CD14-positive monocyte (primary cell): ENCODE data around the gene NUDT17. TPM values are rescaled to one million over a fixed set of nuclear protein-coding genes. Genes with fewer than 3 reads are reported as not detected.
A peak's percentile ranks its signal among the peaks of the same experiment; 100 is the strongest.

Experiments
- DNase-seq, 3 donors: peaks; one replicate each; pipeline ENCODE4 v3.0.0-alpha.2; 2011 to 2022
- H2AFZ ChIP-seq: 2 replicates; pipeline ENCODE4 v1.6.0; 2012; ENCODE audit warnings: mild to moderate bottlenecking, low read depth, low read length, inconsistent platforms; ENCODE audit not compliant: insufficient read depth, poor library complexity, severe bottlenecking
- H3K27ac ChIP-seq, 2 donors: 1 replicate in 1 of 2; 2 replicates in 1 of 2; pipeline ENCODE4 v1.5.1; 2012 to 2013; ENCODE audit warnings: low read length in 2 of 2, control low read depth in 1 of 2, inconsistent platforms in 1 of 2, low read depth in 1 of 2, mild to moderate bottlenecking in 1 of 2
- H3K27me3 ChIP-seq, 2 donors: one replicate each; pipeline versions ENCODE4 v1.6.0 to v1.6.1; 2011 to 2013; ENCODE audit warnings: low read length in 2 of 2; ENCODE audit not compliant: control insufficient read depth in 2 of 2, insufficient read depth in 2 of 2
- H3K36me3 ChIP-seq, 2 donors: replicated peaks in 1 of 2; 1 replicate in 1 of 2; 2 replicates in 1 of 2; pipeline versions ENCODE4 v1.5.1 to v1.6.1; 2012 to 2013; ENCODE audit warnings: low read length in 2 of 2, control low read depth in 1 of 2, inconsistent platforms in 1 of 2, mild to moderate bottlenecking in 1 of 2; ENCODE audit not compliant: insufficient read depth in 2 of 2, control insufficient read depth in 1 of 2
- H3K4me1 ChIP-seq, 2 donors: 1 replicate in 1 of 2; 2 replicates in 1 of 2; pipeline versions ENCODE4 v1.5.1 to v1.6.1; 2012 to 2013; ENCODE audit warnings: low read length in 2 of 2, control low read depth in 1 of 2, inconsistent platforms in 1 of 2, mild to moderate bottlenecking in 1 of 2, moderate library complexity in 1 of 2; ENCODE audit not compliant: insufficient read depth in 2 of 2, control insufficient read depth in 1 of 2
- H3K4me2 ChIP-seq: replicated peaks from 2 replicates; pipeline ENCODE3; 2012; ENCODE audit warnings: low read length, moderate library complexity, mild to moderate bottlenecking; ENCODE audit not compliant: poor library complexity, severe bottlenecking; ENCODE audit errors: extremely low read depth
- H3K4me3 ChIP-seq, 3 experiments: fragments of 200-600 bp in 1 of 3; sonication (generic) in 1 of 3; replicated peaks in 1 of 3; 1 replicate in 2 of 3; 2 replicates in 1 of 3; pipeline ENCODE4 v1.5.1; 2011 to 2013; ENCODE audit warnings: low read length in 3 of 3, mild to moderate bottlenecking in 3 of 3, control low read depth in 2 of 3, low read depth in 2 of 3, inconsistent platforms in 1 of 3, moderate library complexity in 1 of 3
- H3K79me2 ChIP-seq: 2 replicates; pipeline ENCODE4 v1.6.0; 2012; ENCODE audit warnings: mild to moderate bottlenecking, control low read depth, inconsistent platforms, low read length, moderate library complexity; ENCODE audit not compliant: insufficient read depth
- H3K9ac ChIP-seq: 2 replicates; pipeline ENCODE4 v1.6.0; 2017; ENCODE audit warnings: low read length, mild to moderate bottlenecking; ENCODE audit not compliant: insufficient read depth, poor library complexity, severe bottlenecking
- H3K9me3 ChIP-seq, 2 donors: replicated peaks in 1 of 2; 1 replicate in 1 of 2; 2 replicates in 1 of 2; pipeline versions ENCODE4 v1.5.1 to v1.6.1; 2012 to 2013; ENCODE audit warnings: low read length in 2 of 2, control low read depth in 1 of 2; ENCODE audit not compliant: control insufficient read depth in 1 of 2, insufficient read depth in 1 of 2
- H4K20me1 ChIP-seq: 2 replicates; pipeline ENCODE4 v1.6.0; 2012; ENCODE audit warnings: mild to moderate bottlenecking, low read length, control low read depth, moderate library complexity; ENCODE audit not compliant: insufficient read depth
- H3K27ac Mint-ChIP-seq, 7 donors: one replicate each; pipeline ENCODE4 v1.8.0; 2020; ENCODE audit warnings: mild to moderate bottlenecking in 7 of 7, mixed read lengths in 7 of 7, moderate library complexity in 6 of 7, inconsistent platforms in 2 of 7
- H3K27me3 Mint-ChIP-seq, 3 donors: one replicate each; pipeline ENCODE4 v1.8.0; 2021 to 2022; ENCODE audit warnings: low read depth in 3 of 3, mild to moderate bottlenecking in 3 of 3, mixed read lengths in 3 of 3, moderate library complexity in 3 of 3, inconsistent platforms in 1 of 3
- H3K36me3 Mint-ChIP-seq, 2 donors: one replicate each; pipeline ENCODE4 v1.8.0; 2020; ENCODE audit warnings: mixed read lengths in 2 of 2, inconsistent platforms in 1 of 2, mild to moderate bottlenecking in 1 of 2
- H3K4me1 Mint-ChIP-seq: one replicate; pipeline ENCODE4 v1.8.0; 2020; ENCODE audit warnings: mild to moderate bottlenecking, mixed read lengths
- H3K4me3 Mint-ChIP-seq, 2 donors: one replicate each; pipeline ENCODE4 v1.8.0; 2020; ENCODE audit warnings: mild to moderate bottlenecking in 2 of 2, mixed read lengths in 2 of 2, moderate library complexity in 1 of 2
- H3K9me3 Mint-ChIP-seq, 7 donors: one replicate each; pipeline ENCODE4 v1.8.0; 2020 to 2022; ENCODE audit warnings: mixed read lengths in 7 of 7, mild to moderate bottlenecking in 6 of 7, moderate library complexity in 6 of 7, inconsistent platforms in 2 of 7
- WGBS: methylation state at CpG from one replicate; pipeline ENCODE4 v1.1.5; 2013; ENCODE audit warnings: missing lambda C conversion rate; ENCODE audit not compliant: insufficient coverage; 5-methylcytosine and 5-hydroxymethylcytosine counted together
- intact Hi-C, 2 donors: fragments of 100-400 bp; cut with micrococcal nuclease; formaldehyde crosslinking; loops; one replicate each; pipeline versions ENCODE4 v1.15.0 to v1.15.1; 2023
- polyA plus RNA-seq, 3 donors: library from polyadenylated mRNA; depleted of rRNA in 1 of 3; unstranded in 2 of 3; stranded (reverse) in 1 of 3; fragments of 300-500 nt in 2 of 3; fragments of >200 nt in 1 of 3; fragmentation: Illumina TruSeq in 2 of 3; gene quantifications; 1 replicate in 2 of 3; 2 replicates in 1 of 3; pipeline ENCODE4 v1.2.3, GENCODE V29; 2012 to 2021
- TF ChIP-seq, protein P1 (sequence below): fragments of 200-600 bp; IDR thresholded peaks from one replicate; pipeline ENCODE4 v1.8.0; 2022; ENCODE audit warnings: antibody characterized with exemption, mild to moderate bottlenecking

NUDT17 gene
- polyA plus RNA-seq, 3 donors, result 2.1 to 6.4 (median 3.1) TPM

DNA sequence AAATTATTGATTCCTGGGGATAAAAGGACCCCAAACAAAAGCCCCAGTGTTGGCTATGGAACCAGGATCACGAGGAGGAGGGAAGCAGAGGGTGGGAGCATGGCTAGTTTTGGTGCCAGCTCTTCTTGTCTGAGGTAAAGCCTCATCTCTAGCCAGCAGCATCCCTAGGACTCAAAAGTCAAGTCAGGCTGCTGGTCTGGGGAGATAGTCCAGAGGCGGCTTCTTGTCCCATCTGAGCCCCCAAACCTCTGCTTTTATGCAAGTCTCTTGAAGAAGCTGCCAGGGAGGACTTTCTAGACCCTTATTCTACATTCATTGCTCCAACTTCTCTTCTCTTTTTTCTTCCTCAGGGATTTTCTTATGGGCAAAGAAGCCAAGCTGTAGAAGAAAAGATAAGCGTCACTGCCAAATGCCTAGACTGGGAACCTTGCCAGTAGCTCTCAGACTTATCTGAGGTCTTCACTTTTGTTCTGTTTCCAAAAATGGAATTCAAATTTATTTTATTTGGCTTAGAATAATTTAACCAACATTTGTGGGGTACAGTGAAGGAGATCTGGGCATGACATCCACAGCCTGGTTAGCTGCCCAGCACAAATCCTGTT lies 47.2 kb downstream of the NUDT17 start:
- H4K20me1 ChIP-seq, result no peaks in the 10 kb centered on the region
- intact Hi-C loops, result loop anchor here (5.0 to 10.0 kb wide), 2 partner anchors 120 to 122 kb away; no protein-coding TSS in a partner anchor
- H3K9me3 ChIP-seq, result no peaks in the 10 kb centered on the region
- no peaks in the 10 kb centered on the region for H3K79me2 ChIP-seq
- H3K4me2 ChIP-seq, result no peak overlapping the region
- H3K36me3 ChIP-seq, result no peaks in the 10 kb centered on the region
- Mint-ChIP-seq H3K27me3 (peaks cover 0 to 6% (median 1%) of the 10 kb centered on the region in 3 donors), H3K36me3 (peaks cover 0 to 2% of the 10 kb centered on the region in 2 donors), H3K27ac (no peak overlapping the region), H3K4me1 (no peaks in the 10 kb centered on the region), H3K4me3 (no peak overlapping the region), H3K9me3 (no peaks in the 10 kb centered on the region)
- no peaks in the 10 kb centered on the region for H3K4me1 ChIP-seq
- H3K9ac ChIP-seq, result no peak overlapping the region
- no peaks in the 10 kb centered on the region for H3K27me3 ChIP-seq
- TF ChIP-seq, protein P1, sequence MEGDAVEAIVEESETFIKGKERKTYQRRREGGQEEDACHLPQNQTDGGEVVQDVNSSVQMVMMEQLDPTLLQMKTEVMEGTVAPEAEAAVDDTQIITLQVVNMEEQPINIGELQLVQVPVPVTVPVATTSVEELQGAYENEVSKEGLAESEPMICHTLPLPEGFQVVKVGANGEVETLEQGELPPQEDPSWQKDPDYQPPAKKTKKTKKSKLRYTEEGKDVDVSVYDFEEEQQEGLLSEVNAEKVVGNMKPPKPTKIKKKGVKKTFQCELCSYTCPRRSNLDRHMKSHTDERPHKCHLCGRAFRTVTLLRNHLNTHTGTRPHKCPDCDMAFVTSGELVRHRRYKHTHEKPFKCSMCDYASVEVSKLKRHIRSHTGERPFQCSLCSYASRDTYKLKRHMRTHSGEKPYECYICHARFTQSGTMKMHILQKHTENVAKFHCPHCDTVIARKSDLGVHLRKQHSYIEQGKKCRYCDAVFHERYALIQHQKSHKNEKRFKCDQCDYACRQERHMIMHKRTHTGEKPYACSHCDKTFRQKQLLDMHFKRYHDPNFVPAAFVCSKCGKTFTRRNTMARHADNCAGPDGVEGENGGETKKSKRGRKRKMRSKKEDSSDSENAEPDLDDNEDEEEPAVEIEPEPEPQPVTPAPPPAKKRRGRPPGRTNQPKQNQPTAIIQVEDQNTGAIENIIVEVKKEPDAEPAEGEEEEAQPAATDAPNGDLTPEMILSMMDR, result no peak
- H3K4me3 ChIP-seq, result no peak overlapping the region
- DNase-seq, result no peak
- H2AFZ ChIP-seq, result peak overlapping the region; percentile 6
- no peak overlapping the region for H3K27ac ChIP-seq
- WGBS, result 80% methylated on average over 2 of the region's 3 CpGs

DNA sequence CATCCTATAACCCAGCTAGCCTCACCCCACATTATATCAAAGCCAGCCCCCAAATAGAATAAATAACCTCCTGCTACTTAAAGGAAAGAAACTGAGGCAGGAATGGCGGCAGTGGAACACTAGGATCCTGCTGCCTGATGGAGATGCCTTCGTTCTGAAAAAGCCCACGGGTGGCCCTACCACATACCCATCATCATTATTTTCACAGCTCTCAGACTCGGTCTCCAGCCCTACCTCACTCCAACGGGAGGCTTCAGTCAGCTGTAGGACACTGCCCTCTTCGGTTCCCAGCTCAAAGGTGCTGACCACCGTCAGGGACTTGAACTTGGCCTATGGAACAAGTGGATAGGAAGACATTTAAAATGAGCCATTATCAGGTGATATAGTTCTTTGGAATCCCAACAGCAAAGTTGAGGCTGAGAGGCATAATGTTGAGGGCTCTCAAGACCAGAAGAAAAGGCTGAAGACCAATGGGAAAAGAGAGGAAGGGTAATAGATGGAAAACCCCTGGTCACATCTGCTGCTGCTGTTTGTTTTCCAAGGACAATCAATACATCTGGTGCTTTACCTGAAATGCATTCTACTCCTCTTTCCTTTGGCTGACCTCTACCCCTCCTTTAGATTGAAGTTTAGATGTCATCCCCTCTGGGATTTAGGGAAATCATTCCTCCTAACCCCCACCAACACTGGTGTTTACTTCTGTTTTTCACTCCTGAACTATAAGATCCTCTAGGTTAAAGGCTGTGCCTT lies 48.1 kb downstream of the NUDT17 start:
- no peak overlapping the region for H3K27ac ChIP-seq
- H3K36me3 Mint-ChIP-seq, result peaks cover 0 to 2% of the 10 kb centered on the region in 2 donors
- H3K4me3 ChIP-seq, result no peak overlapping the region
- intact Hi-C loops, result loop anchor here (5.0 to 10.0 kb wide), 2 partner anchors 119 to 121 kb away; no protein-coding TSS in a partner anchor
- no peaks in the 10 kb centered on the region for H3K4me1 Mint-ChIP-seq
- H3K4me2 ChIP-seq, result no peak overlapping the region
- no peaks in the 10 kb centered on the region for H3K9me3 ChIP-seq
- no peak overlapping the region for H3K4me3 Mint-ChIP-seq
- H2AFZ ChIP-seq, result no peak overlapping the region
- H3K79me2 ChIP-seq, result no peaks in the 10 kb centered on the region
- WGBS, result 98% methylated on average over 5 of the region's 7 CpGs
- no peaks in the 10 kb centered on the region for H3K27me3 ChIP-seq
- H3K27ac Mint-ChIP-seq, result no peak overlapping the region
- no peaks in the 10 kb centered on the region for H3K36me3 ChIP-seq
- no peaks in the 10 kb centered on the region for H3K4me1 ChIP-seq
- H4K20me1 ChIP-seq, result no peaks in the 10 kb centered on the region
- TF ChIP-seq, protein P1, result no peak
- no peak for DNase-seq
- H3K9ac ChIP-seq, result no peak overlapping the region
- H3K27me3 Mint-ChIP-seq, result peaks cover 0 to 6% (median 1%) of the 10 kb centered on the region in 3 donors
- H3K9me3 Mint-ChIP-seq, result no peaks in the 10 kb centered on the region
